Urothelium cell line (cell line): ENCODE data around the gene MRPL39.
A peak's percentile ranks its signal among the peaks of the same experiment; 100 is the strongest.
"Not testable (repeated sequence)": the region's sequence is repeated elsewhere in the genome, so short reads cannot be mapped to it uniquely, and the experiment has no call there.

ENCODE experiments used
- DNase-seq: peaks from one replicate; pipeline ENCODE4 v3.0.0; 2011; ENCODE audit warnings: low spot score, mixed read lengths
- FAIRE-seq: peaks from 2 replicates; lab custom pipeline; 2011; peaks lifted over from hg19 to GRCh38; lab: Jason Lieb, UNC

The MRPL39 gene

DNA sequence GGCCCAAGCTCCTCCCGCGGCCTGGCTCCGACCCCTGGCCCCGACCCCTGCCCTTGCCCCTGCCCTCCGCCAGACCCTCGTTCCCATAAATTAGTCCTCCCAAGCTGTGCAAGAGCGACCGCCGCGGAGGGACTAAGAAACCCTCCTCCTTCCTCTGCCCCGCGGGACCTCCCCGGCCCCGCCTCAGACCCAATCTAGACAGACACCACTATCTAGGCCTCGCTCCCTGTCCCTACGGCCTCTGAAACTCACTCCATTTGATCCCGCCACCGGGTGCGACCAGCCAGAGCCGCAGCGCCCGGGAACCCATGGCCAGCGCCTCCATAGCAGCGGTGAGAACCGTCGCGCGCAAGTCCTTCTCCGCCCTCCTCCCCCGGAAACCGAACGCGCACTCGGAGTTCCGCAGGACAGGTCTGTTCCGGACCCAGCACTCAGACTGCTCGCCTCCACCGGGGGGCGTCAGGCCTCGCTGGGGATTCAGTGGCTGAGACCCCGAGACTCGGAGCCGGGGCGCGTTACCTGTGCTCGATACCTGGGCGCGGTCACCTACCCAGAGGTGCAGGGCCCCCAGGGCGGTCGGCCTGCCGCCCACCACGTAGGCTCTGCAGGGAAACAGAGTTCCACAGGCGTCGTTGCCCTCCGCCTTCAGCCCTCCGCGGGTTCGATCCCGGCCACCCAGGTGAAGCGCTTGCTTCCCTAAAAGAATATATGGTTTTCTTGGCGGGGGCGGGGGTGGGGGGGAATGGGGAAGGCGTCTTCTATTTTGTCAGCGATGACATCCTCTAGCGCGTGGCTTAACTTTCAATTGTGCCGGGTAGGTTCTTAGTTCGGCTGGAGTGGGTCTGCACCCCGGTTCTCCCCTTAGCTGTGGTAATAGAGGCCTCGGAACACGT is at the start of gene MRPL39:
Gene MRPL39 (minus strand): TSS at position 331 of the 893 bp plus-strand sequence. CDS start 6 bp downstream, at position 325.
- FAIRE-seq (no peak), DNase-seq (peak; percentile 91)

- no peak for DNase-seq
- no peak for FAIRE-seq
These were observed 49.1 kb upstream of the MRPL39 start for GRCh38 chr21:25656412-25656811.

DNA sequence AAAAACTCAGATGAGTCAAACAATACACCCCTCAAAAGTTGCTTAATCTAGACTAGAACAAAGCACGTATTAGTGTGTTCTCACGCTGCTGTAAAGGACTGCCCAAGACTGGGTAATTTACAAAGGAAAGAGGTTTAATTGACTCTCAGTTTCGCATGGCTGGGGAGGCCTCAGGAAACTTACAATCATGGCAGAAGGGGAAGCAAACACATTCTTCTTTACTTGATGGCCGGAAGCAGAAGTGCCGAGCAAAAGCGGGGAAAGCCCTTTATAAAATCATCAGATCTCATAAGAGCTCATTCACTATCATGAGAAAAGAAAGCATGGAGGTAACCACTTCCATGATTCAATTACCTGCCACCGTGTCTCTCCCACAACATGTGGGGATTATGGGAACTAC is 41.9 kb upstream of the MRPL39 start:
- DNase-seq (no peak), FAIRE-seq (no peak)

GRCh38 chr21:25647647-25648046 is 40.4 kb upstream of the MRPL39 start:
- no peak for FAIRE-seq
- no peak for DNase-seq

DNA sequence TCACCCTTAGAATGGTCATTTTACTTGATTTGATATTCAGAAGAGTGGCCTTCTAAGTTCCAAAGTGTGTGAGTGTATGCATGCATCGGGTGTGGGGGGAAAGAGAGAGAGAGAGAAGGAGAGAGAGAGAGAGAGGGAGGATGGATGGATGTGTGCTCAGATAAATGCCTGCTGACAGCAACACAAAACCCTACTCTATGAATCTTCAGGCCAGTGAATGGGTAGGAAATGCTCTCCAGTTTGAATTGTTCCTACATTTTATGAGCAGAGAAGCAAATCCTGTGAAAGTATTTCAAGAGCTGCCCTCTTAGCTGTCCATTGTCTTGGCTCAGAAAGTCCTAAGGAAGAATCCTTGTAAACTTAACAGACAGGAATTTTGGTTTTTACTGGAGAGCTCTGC is 39.2 kb upstream of the MRPL39 start:
- no peak for DNase-seq
- FAIRE-seq: no peak

- no peak for DNase-seq
These were observed 36.2 kb upstream of the MRPL39 start for GRCh38 chr21:25643486-25643885.

DNA sequence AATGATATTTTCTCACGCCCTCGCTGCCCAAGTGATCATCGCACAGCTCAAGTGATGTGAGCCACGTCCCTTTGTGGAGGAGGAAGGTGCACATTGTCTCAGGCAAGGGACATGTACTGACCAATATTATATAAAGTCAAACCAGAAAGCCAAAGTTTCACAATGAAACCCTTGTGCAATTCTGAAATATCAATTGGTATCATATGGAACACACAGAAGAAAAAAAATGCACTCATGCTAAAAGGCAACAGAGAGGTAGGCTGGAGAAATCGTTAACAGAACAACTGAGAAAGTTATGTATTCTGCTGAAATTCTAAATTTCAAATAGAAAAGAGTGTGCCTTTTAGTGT is 33.6 kb upstream of the MRPL39 start:
- no peak for DNase-seq
- no peak for FAIRE-seq

More at GRCh38 chr21:25643486-25643885, 36.2 kb upstream of the MRPL39 start:
- FAIRE-seq: no peak

DNA sequence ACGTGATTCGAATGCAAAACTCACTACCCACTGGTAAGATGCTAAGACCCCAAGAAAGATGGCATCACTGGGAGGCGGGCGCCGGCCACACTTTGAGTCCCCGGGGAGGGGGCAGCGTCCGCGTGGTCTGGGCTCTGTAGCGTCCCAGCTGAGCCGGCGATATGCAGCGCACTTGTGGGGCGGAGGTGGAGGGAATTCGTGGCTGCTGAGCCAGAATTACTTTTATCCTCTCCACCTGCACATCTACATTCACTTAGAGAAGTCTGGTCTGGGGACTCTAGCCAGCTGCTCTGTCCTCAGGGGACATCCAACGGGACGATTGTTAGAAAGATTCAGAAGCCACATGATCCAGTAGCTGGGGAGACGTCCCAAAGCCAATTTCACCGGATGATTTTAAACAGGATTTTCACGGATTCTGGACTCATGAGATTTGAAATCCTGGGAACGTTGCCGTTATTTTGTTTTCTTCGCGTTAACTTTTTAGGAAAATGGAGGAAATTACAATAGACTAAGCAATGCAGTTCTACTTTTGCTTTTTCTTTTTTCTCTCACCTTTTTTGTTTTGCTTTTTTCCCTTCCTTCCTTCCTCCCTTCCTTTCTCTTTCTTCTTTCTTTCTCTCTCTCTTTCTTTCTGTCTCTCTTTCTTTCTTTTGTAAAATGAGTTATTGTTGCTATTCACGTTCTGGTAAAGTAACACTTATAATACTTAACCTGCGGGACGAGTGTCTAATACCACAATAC is 33.1 kb upstream of the MRPL39 start:
- FAIRE-seq (no peak), DNase-seq (peak; percentile 53)

- DNase-seq (peak; percentile 74), FAIRE-seq (no peak)
These were observed 32.4 kb upstream of the MRPL39 start for GRCh38 chr21:25639551-25640201.

DNA sequence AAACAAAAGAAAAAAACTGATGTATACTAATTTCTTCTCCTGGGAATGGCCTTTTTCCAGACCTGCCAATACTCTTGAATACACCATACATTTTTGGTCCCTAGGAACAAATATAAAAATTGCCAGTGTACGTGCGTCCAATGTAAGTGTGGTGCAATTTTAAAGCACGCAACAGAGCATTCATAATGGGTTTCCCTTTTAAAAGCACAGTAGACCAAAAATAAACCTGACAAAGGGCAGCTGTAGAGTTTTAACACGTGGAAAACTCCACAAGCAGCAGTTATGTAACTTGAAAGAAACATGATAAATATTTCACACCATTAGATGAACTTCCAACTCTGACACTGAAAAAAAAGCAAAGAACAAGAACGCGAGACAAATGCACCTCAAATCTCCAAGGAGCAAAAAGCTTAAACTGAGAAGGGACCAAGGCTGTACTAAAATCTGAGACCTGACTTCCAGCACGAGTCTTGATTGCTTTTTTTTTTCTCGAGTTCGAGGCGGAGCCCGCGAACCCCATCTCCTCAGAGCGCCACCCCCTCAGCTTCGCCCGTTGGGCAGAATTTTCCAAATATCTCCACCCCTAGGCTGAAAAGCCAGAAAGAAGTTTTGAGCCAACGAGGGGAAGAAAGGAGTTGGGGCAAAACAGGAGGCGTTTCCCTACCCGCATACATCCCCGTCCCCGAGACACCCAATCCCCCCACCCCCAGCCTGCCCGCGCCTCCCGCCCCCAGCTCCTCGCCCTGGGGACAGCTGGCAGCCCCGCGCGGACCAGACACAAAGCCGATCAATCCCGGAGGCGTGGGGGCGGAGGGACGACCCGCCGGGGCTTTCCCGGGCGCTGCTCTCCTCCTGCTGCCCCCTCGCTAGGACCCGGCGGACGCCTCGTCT is 31.6 kb upstream of the MRPL39 start, which contains the start of gene JAM2:
Gene JAM2 (plus strand): TSS at position 599 of the 891 bp plus-strand sequence. CDS start 564 bp downstream, outside the sequence.
- FAIRE-seq: no peak

GRCh38 chr21:25637851-25638659 is 30.8 kb upstream of the MRPL39 start:
- FAIRE-seq: no peak

More for the DNA sequence above, 31.6 kb upstream of the MRPL39 start, which contains the start of gene JAM2:
- DNase-seq: peak; percentile 75

GRCh38 chr21:25636727-25637126 is 29.4 kb upstream of the MRPL39 start:
- no peak for DNase-seq
- no peak for FAIRE-seq

More at GRCh38 chr21:25637851-25638659, 30.8 kb upstream of the MRPL39 start:
- no peak for DNase-seq

DNA sequence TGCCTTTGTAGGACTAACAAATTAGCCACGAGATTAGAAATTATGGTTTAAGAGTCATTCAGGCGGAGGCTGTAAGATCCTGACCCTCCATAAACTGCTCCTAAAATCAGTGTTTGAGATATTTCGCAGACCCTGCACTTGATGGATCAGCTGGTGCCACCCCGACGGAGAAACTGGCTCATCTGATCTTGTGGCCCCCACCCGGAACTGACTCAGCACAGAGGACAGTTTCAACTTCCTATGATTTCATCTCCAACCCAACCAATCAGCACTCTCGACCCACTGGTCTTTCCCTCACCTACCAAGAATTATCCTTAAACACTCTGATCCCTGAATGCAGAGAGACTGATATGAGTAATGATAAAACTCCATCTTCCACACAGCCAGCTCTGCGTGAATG is 28.0 kb upstream of the MRPL39 start:
- no peak for FAIRE-seq
- no peak for DNase-seq

DNA sequence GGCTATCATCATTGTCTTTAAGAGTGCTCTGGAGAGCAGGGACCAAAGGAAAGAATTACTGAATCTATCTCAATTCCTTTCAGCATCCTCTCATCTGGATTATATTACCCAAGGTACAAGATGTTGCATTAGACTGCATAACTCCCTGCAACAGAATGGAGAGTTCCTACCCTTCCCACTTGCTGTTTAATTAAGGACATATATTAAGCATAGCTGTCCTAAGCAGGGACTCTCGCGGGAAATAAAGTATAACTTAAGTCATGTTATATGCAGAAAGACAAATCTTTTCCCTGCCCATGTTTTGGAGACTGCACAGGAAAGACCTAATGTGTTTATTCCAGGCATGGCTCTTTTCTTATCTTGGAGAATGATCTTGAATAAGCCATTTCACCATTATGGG is 25.0 kb upstream of the MRPL39 start:
- FAIRE-seq: no peak
- no peak for DNase-seq

DNA sequence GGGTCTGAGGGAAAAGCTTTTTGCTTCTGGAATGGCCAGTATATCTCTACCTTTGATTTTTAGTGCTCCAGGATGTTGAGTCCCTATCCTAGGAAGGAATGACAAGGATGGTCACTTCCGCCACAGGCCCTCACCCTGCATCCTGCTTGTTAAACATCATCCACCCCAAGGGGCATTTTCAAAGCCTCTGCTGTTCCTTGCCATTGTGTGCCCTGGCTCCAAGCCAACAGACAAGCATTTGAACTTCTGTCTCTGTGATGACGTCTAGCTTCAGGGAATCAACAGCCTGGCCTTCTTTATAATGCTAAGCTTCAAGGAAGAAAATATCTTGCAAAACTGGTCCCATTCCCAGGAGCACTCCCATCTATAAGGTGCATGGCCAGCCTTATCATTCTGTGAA is 19.5 kb upstream of the MRPL39 start:
- DNase-seq: no peak
- FAIRE-seq: no peak

- not testable (repeated sequence) for FAIRE-seq, DNase-seq
These were observed 18.7 kb upstream of the MRPL39 start for GRCh38 chr21:25625776-25626555.

- FAIRE-seq: no peak
These were observed 17.8 kb upstream of the MRPL39 start for GRCh38 chr21:25625036-25625435.

DNA sequence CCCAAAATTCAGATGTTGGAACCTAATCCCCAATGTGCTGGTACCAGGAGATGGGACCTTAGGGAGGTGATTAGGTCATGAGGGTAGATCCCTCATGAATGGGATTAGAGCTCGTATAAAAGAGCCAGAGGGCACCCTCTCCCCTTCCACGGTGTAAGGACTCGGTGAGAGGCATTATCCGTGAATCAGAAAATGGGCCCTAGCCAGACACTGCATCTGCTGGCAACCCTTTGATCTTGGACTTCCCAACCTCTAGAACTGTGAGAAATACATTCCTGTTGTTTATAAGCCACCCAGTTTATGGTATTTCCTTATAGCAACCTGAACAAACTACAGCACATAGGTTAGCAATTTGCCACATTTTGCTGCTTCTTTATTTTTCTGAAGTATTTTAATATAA is 17.2 kb upstream of the MRPL39 start:
- FAIRE-seq (no peak), DNase-seq (no peak)

More at GRCh38 chr21:25625036-25625435, 17.8 kb upstream of the MRPL39 start:
- DNase-seq: no peak

- DNase-seq: no peak
- no peak for FAIRE-seq
These were observed 11.9 kb upstream of the MRPL39 start for GRCh38 chr21:25619198-25619597.
